OCI-LY1 (cell line): ENCODE data around the gene MRPL14.

ENCODE experiments used
- H2AFZ ChIP-seq: fragments of 200-600 bp; sonication (generic), shearing (Covaris generic); 2 replicates; pipeline ENCODE4 v1.6.0; 2014; ENCODE audit warnings: antibody characterized with exemption, mild to moderate bottlenecking, low read length
- H3F3A ChIP-seq: fragments of 200-600 bp; sonication (generic), shearing (Covaris generic); 2 replicates; pipeline ENCODE4 v1.6.0; 2014; ENCODE audit warnings: mild to moderate bottlenecking, antibody characterized with exemption, low read length, moderate library complexity; ENCODE audit not compliant: insufficient read depth
- H3K27ac ChIP-seq: fragments of 200-600 bp; sonication (generic); 2 replicates; pipeline ENCODE4 v1.5.1; 2014; ENCODE audit warnings: low read length, mixed run types, mild to moderate bottlenecking, low read depth; ENCODE audit not compliant: poor library complexity, severe bottlenecking
- H3K27me3 ChIP-seq: fragments of 200-600 bp; sonication (generic); 2 replicates; pipeline ENCODE4 v1.6.0; 2014; ENCODE audit warnings: antibody characterized with exemption, mild to moderate bottlenecking, low read length, moderate library complexity; ENCODE audit not compliant: insufficient read depth
- H3K36me3 ChIP-seq: fragments of 200-600 bp; sonication (generic); 2 replicates; pipeline ENCODE4 v1.6.1; 2014; ENCODE audit warnings: mild to moderate bottlenecking, antibody characterized with exemption, low read length, moderate library complexity, mixed read lengths; ENCODE audit not compliant: insufficient read depth
- H3K4me1 ChIP-seq: fragments of 200-600 bp; sonication (generic); 2 replicates; pipeline ENCODE4 v1.5.1; 2014; ENCODE audit warnings: mild to moderate bottlenecking, low read length, moderate library complexity; ENCODE audit not compliant: insufficient read depth, severe bottlenecking
- H3K4me2 ChIP-seq: fragments of 200-600 bp; sonication (generic), shearing (Covaris generic); 2 replicates; pipeline ENCODE4 v1.6.1; 2014; ENCODE audit warnings: low read length
- H3K4me3 ChIP-seq: fragments of 200-600 bp; sonication (generic); 2 replicates; pipeline ENCODE4 v1.5.1; 2014; ENCODE audit warnings: low read length, low read depth, mild to moderate bottlenecking, mixed read lengths; ENCODE audit not compliant: poor library complexity, severe bottlenecking
- H3K79me2 ChIP-seq: fragments of 200-600 bp; shearing (Covaris generic); 2 replicates; pipeline ENCODE4 v1.6.1; 2016; ENCODE audit warnings: mixed run types, low read length, mixed read lengths; ENCODE audit not compliant: insufficient read depth
- H3K9ac ChIP-seq: fragments of 200-600 bp; sonication (generic), shearing (Covaris generic); 2 replicates; pipeline ENCODE4 v1.6.1; 2014; ENCODE audit warnings: mild to moderate bottlenecking, low read length, mixed read lengths
- H3K9me2 ChIP-seq: fragments of 200-600 bp; sonication (generic), shearing (Covaris generic); 2 replicates; pipeline ENCODE4 v1.6.1; 2014; ENCODE audit warnings: low read depth, mild to moderate bottlenecking, low read length, mixed read lengths
- H3K9me3 ChIP-seq: fragments of 200-600 bp; shearing (Covaris generic); 2 replicates; pipeline ENCODE4 v1.6.1; 2014; ENCODE audit warnings: low read length, mixed read lengths
- H4K20me1 ChIP-seq: fragments of 200-600 bp; sonication (generic), shearing (Covaris generic); 2 replicates; pipeline ENCODE4 v1.6.0; 2016; ENCODE audit warnings: mild to moderate bottlenecking, low read length; ENCODE audit not compliant: insufficient read depth
- CTCF ChIP-seq: fragments of 200-600 bp; sonication (generic), shearing (Covaris generic); IDR thresholded peaks from 2 replicates; pipeline ENCODE4 v1.5.1; 2017; ENCODE audit warnings: mild to moderate bottlenecking, antibody characterized with exemption, low read length, moderate library complexity, mixed read lengths
- EZH2 ChIP-seq: fragments of 200-600 bp; sonication (generic), shearing (Covaris generic); IDR thresholded peaks from 2 replicates; pipeline ENCODE4 v1.8.0; 2017; ENCODE audit warnings: borderline replicate concordance, mixed run types, mild to moderate bottlenecking, antibody characterized with exemption, low read length, moderate library complexity, mixed read lengths

Gene MRPL14

GRCh38 chr6:44094403-44095242, 32.6 kb downstream of the MRPL14 start:
- no peaks in the 10 kb centered on the region for H3K9me3 ChIP-seq
- H3K36me3 ChIP-seq, result peaks cover 3% of the 10 kb centered on the region; the same call in 1 of the 2 replicates
- H3K4me3 ChIP-seq, result no peak overlapping the region
- H3K79me2 ChIP-seq, result no peaks in the 10 kb centered on the region
- no peak overlapping the region for H2AFZ ChIP-seq
- no peak overlapping the region for H3K9ac ChIP-seq
- TF ChIP-seq CTCF (no peak), EZH2 (no peak)
- H3K9me2 ChIP-seq, result no peaks in the 10 kb centered on the region
- no peak overlapping the region for H3K27ac ChIP-seq
- H4K20me1 ChIP-seq, result no peaks in the 10 kb centered on the region
- H3K4me2 ChIP-seq, result no peak overlapping the region
- H3F3A ChIP-seq, result no peaks in the 10 kb centered on the region
- no peaks in the 10 kb centered on the region for H3K4me1 ChIP-seq
- no peaks in the 10 kb centered on the region for H3K27me3 ChIP-seq

- Histone ChIP-seq H3K9me2 (no peaks in the 10 kb centered on the region), H3K4me1 (no peaks in the 10 kb centered on the region), H2AFZ (no peak overlapping the region), H3K9me3 (no peaks in the 10 kb centered on the region), H3K27me3 (no peaks in the 10 kb centered on the region), H3K4me2 (no peak overlapping the region), H3K36me3 (0 out of 2 replicates have a peak, but pooled peaks cover 3% of the 10 kb centered on the region), H3K9ac (no peak overlapping the region), H3K27ac (no peak overlapping the region), H4K20me1 (no peaks in the 10 kb centered on the region), H3K79me2 (no peaks in the 10 kb centered on the region), H3K4me3 (no peak overlapping the region), H3F3A (no peaks in the 10 kb centered on the region)
- no peak for TF ChIP-seq CTCF
These were observed 33.4 kb downstream of the MRPL14 start for GRCh38 chr6:44093750-44094402.

- no peak overlapping the region for H3K27ac ChIP-seq
These were observed 34.2 kb downstream of the MRPL14 start for GRCh38 chr6:44093066-44093465.

More at GRCh38 chr6:44093066-44093465, 34.2 kb downstream of the MRPL14 start:
- no peak overlapping the region for H3K4me3 ChIP-seq
- no peaks in the 10 kb centered on the region for H3K27me3 ChIP-seq
- H3K36me3 ChIP-seq, result 0 out of 2 replicates have a peak, but pooled peaks cover 3% of the 10 kb centered on the region
- H4K20me1 ChIP-seq, result no peaks in the 10 kb centered on the region
- H3K9me2 ChIP-seq, result no peaks in the 10 kb centered on the region
- no peaks in the 10 kb centered on the region for H3K4me1 ChIP-seq
- no peaks in the 10 kb centered on the region for H3F3A ChIP-seq
- H3K9me3 ChIP-seq, result no peaks in the 10 kb centered on the region
- no peaks in the 10 kb centered on the region for H3K79me2 ChIP-seq
- no peak overlapping the region for H3K9ac ChIP-seq
- TF ChIP-seq CTCF (no peak), EZH2 (no peak)
- H2AFZ ChIP-seq, result no peak overlapping the region
- no peak overlapping the region for H3K4me2 ChIP-seq
